ENCODE measurements around the gene NKPD1.

The NKPD1 gene

GRCh38 chr19:45173816-45174215, 13.0 kb upstream of the NKPD1 start:
- DNase-seq, result no peak

- DNase-seq, result no peak
These were observed 11.9 kb upstream of the NKPD1 start for GRCh38 chr19:45172611-45173208.

- DNase-seq, result peak in 4 of 6 experiments; percentile 13 to 22 (median 18)
These were observed 11.4 kb upstream of the NKPD1 start for GRCh38 chr19:45172173-45172572.

GRCh38 chr19:45171211-45171623, 10.4 kb upstream of the NKPD1 start:
- peak in 5 of 6 experiments; percentile 18 to 52 (median 49) for DNase-seq

- DNase-seq, result no peak
These were observed 9.6 kb upstream of the NKPD1 start for GRCh38 chr19:45170146-45171106.

- no peak for DNase-seq
These were observed 8.8 kb upstream of the NKPD1 start for GRCh38 chr19:45169602-45170001.

GRCh38 chr19:45168767-45169351, 8.1 kb upstream of the NKPD1 start:
- no peak for DNase-seq

- no peak for DNase-seq
These were observed 6.0 kb upstream of the NKPD1 start for GRCh38 chr19:45166723-45167252.

GRCh38 chr19:45164577-45165335, 4.0 kb upstream of the NKPD1 start:
- peak in 5 of 6 experiments; percentile 7 to 29 (median 23) for DNase-seq

- no peak for DNase-seq
These were observed 3.1 kb upstream of the NKPD1 start for GRCh38 chr19:45163751-45164460.

- no peak for DNase-seq
These were observed 2.4 kb upstream of the NKPD1 start for GRCh38 chr19:45163156-45163555.

GRCh38 chr19:45162608-45163143, 1.9 kb upstream of the NKPD1 start:
- no peak for DNase-seq

GRCh38 chr19:45161738-45162607, 1.2 kb upstream of the NKPD1 start:
- DNase-seq, result no peak

GRCh38 chr19:45159971-45160324, 834 bp downstream of the NKPD1 start:
- no peak for DNase-seq

GRCh38 chr19:45159210-45159970, 1.4 kb downstream of the NKPD1 start:
- DNase-seq, result no peak

GRCh38 chr19:45158503-45159209, 2.1 kb downstream of the NKPD1 start:
- no peak for DNase-seq

GRCh38 chr19:45156751-45157150, 4.0 kb downstream of the NKPD1 start:
- no peak for DNase-seq

- no peak for DNase-seq
These were observed 4.7 kb downstream of the NKPD1 start for GRCh38 chr19:45156011-45156630.

Measured in stimulated activated naive CD4-positive, alpha-beta T cell (primary cell).